Lower leg skin (tissue), 3 donors: Measurements from ENCODE around the gene SMG7.

Source experiments
- POLR2A ChIP-seq, 2 donors: fragments of 450-650 bp; IDR thresholded peaks; one replicate each; pipeline ENCODE4 v1.6.1; 2016 to 2017; ENCODE audit warnings: antibody characterized with exemption in 2 of 2, mild to moderate bottlenecking in 1 of 2, moderate library complexity in 1 of 2
- TF ChIP-seq, protein P1 (sequence below), 3 donors: fragments of 450-650 bp; IDR thresholded peaks; one replicate each; pipeline ENCODE4 v1.5.1; 2016; ENCODE audit warnings: antibody characterized with exemption in 3 of 3, mild to moderate bottlenecking in 3 of 3, moderate library complexity in 2 of 3

DNA sequence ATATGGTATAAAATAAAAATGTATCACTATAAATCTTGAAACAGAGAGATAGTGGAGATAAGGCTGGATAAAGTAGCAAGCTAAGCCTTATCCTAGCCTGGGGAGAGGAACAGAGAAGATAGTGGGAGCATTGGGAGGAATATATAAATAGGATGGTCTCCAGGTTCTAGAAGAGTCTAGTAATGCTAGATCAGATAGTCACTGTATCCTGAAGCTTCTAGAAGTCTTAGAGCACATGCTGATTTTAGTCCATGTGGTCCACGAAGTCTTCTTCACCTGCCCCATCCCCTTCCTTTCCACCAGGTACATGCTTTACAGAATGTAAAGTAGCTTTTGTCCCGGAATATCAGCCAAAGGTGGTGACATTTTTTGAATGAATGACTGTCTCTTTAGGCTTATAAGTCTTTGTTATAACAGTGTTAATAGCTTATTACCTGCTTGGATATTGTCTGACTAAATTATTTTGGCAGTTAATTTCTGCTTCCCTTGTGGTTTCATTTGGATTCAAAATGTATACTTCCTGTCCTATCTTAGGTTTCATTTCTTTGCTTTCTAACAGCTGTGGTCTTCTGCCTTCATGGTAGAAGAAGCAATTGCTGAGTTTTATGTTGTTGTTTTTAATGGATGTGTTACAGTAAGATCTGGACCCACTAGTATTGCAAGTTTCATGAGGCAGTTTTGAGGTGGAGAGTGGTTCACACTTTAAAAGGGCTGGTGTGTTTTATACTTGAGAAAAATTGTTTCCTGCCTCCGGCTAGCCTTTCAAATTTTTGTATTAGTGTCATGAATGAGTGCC is 5.9 kb downstream of the SMG7 start:
- TF ChIP-seq, protein P1, sequence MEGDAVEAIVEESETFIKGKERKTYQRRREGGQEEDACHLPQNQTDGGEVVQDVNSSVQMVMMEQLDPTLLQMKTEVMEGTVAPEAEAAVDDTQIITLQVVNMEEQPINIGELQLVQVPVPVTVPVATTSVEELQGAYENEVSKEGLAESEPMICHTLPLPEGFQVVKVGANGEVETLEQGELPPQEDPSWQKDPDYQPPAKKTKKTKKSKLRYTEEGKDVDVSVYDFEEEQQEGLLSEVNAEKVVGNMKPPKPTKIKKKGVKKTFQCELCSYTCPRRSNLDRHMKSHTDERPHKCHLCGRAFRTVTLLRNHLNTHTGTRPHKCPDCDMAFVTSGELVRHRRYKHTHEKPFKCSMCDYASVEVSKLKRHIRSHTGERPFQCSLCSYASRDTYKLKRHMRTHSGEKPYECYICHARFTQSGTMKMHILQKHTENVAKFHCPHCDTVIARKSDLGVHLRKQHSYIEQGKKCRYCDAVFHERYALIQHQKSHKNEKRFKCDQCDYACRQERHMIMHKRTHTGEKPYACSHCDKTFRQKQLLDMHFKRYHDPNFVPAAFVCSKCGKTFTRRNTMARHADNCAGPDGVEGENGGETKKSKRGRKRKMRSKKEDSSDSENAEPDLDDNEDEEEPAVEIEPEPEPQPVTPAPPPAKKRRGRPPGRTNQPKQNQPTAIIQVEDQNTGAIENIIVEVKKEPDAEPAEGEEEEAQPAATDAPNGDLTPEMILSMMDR (IDR thresholded peaks at IDR 0.05): no peak
- no peak for TF ChIP-seq POLR2A (IDR thresholded peaks at IDR 0.05)
